ENCODE results near the gene ZYX. TPM values are rescaled to one million over a fixed set of nuclear protein-coding genes. Genes with fewer than 3 reads are reported as not detected.

Gene ZYX
- total RNA-seq, 1 donor from 2014 or later = 61.7 TPM

- H3K27me3 Mint-ChIP-seq (ENCODE audit: low read depth) = peaks cover 8% of the 10 kb centered on the region
- peak; percentile 58 for DNase-seq (ENCODE audit: low read depth, low spot score)
- H3K27ac Mint-ChIP-seq (ENCODE audit: unreplicated experiment) = peak overlapping the region; percentile 96
- no peaks in the 10 kb centered on the region for H3K9me3 Mint-ChIP-seq
- H3K4me3 Mint-ChIP-seq = peak overlapping the region; percentile 59
- H3K4me1 Mint-ChIP-seq = peaks cover 33% of the 10 kb centered on the region
- TF ChIP-seq CTCF (conservative IDR thresholded peaks at IDR 0.05) = no peak
- peaks cover 8% of the 10 kb centered on the region for H3K36me3 Mint-ChIP-seq (ENCODE audit: low read depth)
Measured at GRCh38 chr7:143352531-143353002, 28.6 kb upstream of the ZYX start.

GRCh38 chr7:143354376-143354775, 26.8 kb upstream of the ZYX start:
- Mint-ChIP-seq H3K27ac (ENCODE audit: unreplicated experiment) (no peak overlapping the region), H3K9me3 (no peaks in the 10 kb centered on the region), H3K27me3 (ENCODE audit: low read depth) (peaks cover 10% of the 10 kb centered on the region), H3K36me3 (ENCODE audit: low read depth) (peaks cover 15% of the 10 kb centered on the region), H3K4me1 (peaks cover 33% of the 10 kb centered on the region), H3K4me3 (no peak overlapping the region)
- no peak for DNase-seq (ENCODE audit: low read depth, low spot score)
- TF ChIP-seq CTCF (conservative IDR thresholded peaks at IDR 0.05) = no peak

GRCh38 chr7:143354965-143355364, 26.2 kb upstream of the ZYX start:
- H3K4me1 Mint-ChIP-seq = peaks cover 28% of the 10 kb centered on the region

GRCh38 chr7:143355450-143356385, 25.4 kb upstream of the ZYX start:
- peaks cover 17% of the 10 kb centered on the region for H3K36me3 Mint-ChIP-seq (ENCODE audit: low read depth)
- no peak for DNase-seq (ENCODE audit: low read depth, low spot score)
- no peak overlapping the region for H3K4me3 Mint-ChIP-seq
- no peak for TF ChIP-seq CTCF (conservative IDR thresholded peaks at IDR 0.05)
- H3K4me1 Mint-ChIP-seq = peaks cover 34% of the 10 kb centered on the region
- no peaks in the 10 kb centered on the region for H3K9me3 Mint-ChIP-seq
- H3K27ac Mint-ChIP-seq (ENCODE audit: unreplicated experiment) = no peak overlapping the region
- peaks cover 17% of the 10 kb centered on the region for H3K27me3 Mint-ChIP-seq (ENCODE audit: low read depth)

More at GRCh38 chr7:143354965-143355364, 26.2 kb upstream of the ZYX start:
- no peak overlapping the region for H3K27ac Mint-ChIP-seq (ENCODE audit: unreplicated experiment)
- H3K27me3 Mint-ChIP-seq (ENCODE audit: low read depth) = peaks cover 11% of the 10 kb centered on the region
- no peak for DNase-seq (ENCODE audit: low read depth, low spot score)
- TF ChIP-seq CTCF (conservative IDR thresholded peaks at IDR 0.05) = no peak
- H3K36me3 Mint-ChIP-seq (ENCODE audit: low read depth) = peaks cover 17% of the 10 kb centered on the region
- no peaks in the 10 kb centered on the region for H3K9me3 Mint-ChIP-seq
- no peak overlapping the region for H3K4me3 Mint-ChIP-seq

- no peak overlapping the region for H3K4me3 Mint-ChIP-seq
- TF ChIP-seq CTCF (conservative IDR thresholded peaks at IDR 0.05) = no peak
- no peak for DNase-seq (ENCODE audit: low read depth, low spot score)
- peaks cover 17% of the 10 kb centered on the region for H3K36me3 Mint-ChIP-seq (ENCODE audit: low read depth)
- no peak overlapping the region for H3K27ac Mint-ChIP-seq (ENCODE audit: unreplicated experiment)
- H3K27me3 Mint-ChIP-seq (ENCODE audit: low read depth) = peaks cover 21% of the 10 kb centered on the region
- H3K4me1 Mint-ChIP-seq = peaks cover 35% of the 10 kb centered on the region
- H3K9me3 Mint-ChIP-seq = no peaks in the 10 kb centered on the region
Measured at GRCh38 chr7:143356414-143357050, 24.6 kb upstream of the ZYX start.

Data from neural crest cell (in vitro differentiated cells).